ELF-1 (cell line): ENCODE data around the gene PLEKHD1.
"Not testable (repeated sequence)": the region's sequence is repeated elsewhere in the genome, so short reads cannot be mapped to it uniquely, and the experiment has no call there.

Experiments
- DNase-seq: peaks from one replicate; pipeline ENCODE4 v3.0.0-alpha.2; 2016; ENCODE audit warnings: low read depth, low spot score

Gene PLEKHD1

GRCh38 chr14:69484444-69485314 lies at the start of gene PLEKHD1:
PLEKHD1 (plus strand) TSS chr14:69484728; CDS start chr14:69484966, 238 bp downstream.
- peak; percentile 60 for DNase-seq

GRCh38 chr14:69439521-69440270 lies 44.8 kb upstream of the PLEKHD1 start:
- DNase-seq: peak; percentile 13

DNA sequence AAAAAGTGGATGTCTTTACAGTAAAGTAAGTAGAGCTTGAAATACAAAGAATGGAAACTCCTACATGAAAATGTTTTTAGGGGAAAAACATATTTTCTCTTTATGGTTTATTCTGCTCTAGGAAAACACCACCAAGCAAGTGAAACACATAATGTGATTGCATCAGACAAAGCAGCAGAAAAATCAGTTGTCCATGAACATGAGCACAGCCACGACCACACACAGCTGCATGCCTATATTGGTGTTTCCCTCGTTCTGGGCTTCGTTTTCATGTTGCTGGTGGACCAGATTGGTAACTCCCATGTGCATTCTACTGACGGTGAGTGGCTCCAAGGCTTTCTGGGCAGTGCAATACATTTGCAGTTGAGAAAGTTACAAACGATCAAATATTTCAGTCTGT lies 42.6 kb upstream of the PLEKHD1 start:
- DNase-seq: no peak

GRCh38 chr14:69443296-69443805 lies 41.2 kb upstream of the PLEKHD1 start:
- no peak for DNase-seq

DNA sequence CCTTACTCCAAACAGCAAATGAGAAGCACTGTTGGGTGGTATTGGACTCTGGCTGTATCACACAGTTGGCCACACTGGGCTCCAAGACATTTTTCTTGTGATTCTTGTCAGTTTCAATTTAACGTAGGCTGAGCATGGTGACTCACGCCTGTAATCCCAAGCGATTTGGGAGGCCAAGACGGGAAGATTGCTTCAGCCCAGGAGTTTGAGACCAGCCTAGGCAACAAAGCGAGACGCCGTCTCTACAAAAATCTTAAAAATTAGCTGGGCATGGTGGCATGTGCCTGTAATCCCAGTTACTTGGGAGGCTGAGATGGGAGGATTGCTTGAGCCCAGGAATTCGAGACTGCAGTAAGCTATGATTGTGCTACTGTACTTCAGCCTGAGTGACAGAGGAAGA lies 35.3 kb upstream of the PLEKHD1 start:
- DNase-seq: no peak

DNA sequence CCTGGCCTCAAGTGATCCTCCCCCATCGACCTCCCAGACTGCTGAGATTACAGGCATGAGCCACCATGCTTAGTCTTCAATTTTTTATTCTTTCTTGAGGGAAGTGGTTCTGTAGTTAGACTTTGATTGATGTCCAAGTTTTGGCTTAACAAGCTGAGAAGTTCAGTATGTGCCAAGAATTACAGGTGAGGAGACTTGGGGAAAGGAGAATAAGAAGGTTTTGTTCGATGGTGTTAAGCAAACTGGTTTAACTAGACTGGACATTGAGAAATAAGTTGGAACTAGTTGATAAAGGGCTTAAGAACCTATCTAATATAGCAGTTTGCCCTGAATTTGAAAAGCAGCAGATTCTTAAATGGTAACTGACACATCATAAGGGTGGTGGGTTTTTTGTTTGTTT lies 32.6 kb upstream of the PLEKHD1 start:
- no peak for DNase-seq

DNA sequence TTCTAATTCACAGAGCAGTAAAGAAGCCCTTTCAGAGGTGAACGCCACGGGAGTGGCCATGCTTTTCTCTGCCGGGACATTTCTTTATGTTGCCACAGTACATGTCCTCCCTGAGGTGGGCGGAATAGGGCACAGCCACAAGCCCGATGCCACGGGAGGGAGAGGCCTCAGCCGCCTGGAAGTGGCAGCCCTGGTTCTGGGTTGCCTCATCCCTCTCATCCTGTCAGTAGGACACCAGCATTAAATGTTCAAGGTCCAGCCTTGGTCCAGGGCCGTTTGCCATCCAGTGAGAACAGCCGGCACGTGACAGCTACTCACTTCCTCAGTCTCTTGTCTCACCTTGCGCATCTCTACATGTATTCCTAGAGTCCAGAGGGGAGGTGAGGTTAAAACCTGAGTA lies 26.2 kb upstream of the PLEKHD1 start:
- no peak for DNase-seq

GRCh38 chr14:69459122-69459521 lies 25.4 kb upstream of the PLEKHD1 start:
- no peak for DNase-seq

DNA sequence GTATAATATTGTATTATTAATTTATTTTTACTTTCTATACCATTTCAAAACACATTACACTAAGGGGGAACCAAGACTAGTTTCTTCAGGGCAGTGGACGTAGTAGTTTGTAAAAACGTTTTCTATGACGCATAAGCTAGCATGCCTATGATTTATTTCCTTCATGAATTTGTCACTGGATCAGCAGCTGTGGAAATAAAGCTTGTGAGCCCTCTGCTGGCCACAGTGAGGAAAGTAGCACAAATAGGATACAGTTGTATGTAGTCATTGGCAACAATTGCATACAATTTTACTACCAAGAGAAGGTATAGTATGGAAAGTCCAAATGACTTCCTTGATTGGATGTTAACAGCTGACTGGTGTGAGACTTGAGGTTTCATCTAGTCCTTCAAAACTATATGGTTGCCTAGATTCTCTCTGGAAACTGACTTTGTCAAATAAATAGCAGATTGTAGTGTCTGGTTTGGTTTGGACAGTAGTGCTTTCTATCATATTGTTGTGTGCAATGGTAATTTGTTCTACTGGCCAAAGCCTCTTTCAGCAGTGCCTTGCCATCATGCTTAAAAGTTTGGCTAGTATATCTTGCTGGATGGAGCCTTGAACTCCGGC lies 24.3 kb upstream of the PLEKHD1 start:
- DNase-seq: no peak

GRCh38 chr14:69464379-69464778 lies 20.1 kb upstream of the PLEKHD1 start:
- no peak for DNase-seq

GRCh38 chr14:69464829-69465228 lies 19.7 kb upstream of the PLEKHD1 start:
- peak; percentile 50 for DNase-seq

DNA sequence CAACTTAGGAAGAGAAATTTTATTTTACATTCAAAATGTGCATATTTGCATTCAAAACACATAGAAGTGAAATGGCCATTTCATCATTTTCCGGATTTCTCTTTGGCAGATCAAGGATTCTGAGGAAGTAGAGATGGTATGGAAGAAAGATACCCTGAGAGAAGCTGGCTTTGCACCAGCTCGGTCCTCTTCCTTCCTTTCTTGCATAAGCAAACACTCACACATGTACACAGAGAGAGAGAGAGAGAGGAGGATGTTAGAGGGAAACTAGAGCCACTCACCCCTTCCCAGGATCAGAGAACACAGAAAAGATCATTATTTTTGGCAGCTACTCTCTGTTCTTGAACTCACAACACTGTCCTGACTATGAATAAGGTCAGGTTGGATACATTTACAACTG lies 15.6 kb upstream of the PLEKHD1 start:
- no peak for DNase-seq

DNA sequence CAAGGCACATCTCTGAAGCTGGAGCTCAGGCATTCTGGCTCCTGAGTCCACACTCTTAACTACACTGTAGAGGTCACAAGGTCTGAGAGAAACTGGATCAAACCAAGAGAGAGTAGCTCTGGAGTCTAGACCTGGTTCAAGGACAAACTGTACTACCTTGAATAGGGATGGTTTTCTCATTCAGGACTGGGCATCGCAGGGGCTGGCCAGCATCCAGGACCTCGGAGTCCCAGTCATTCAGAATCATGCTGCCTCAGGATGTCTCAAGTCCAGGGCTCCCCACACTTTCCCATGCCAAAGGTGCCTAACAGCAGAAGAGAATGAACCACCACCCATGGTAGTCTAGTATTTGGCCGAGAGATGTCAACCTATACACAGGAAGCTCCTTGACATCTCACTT lies 13.1 kb upstream of the PLEKHD1 start:
- DNase-seq: no peak

DNA sequence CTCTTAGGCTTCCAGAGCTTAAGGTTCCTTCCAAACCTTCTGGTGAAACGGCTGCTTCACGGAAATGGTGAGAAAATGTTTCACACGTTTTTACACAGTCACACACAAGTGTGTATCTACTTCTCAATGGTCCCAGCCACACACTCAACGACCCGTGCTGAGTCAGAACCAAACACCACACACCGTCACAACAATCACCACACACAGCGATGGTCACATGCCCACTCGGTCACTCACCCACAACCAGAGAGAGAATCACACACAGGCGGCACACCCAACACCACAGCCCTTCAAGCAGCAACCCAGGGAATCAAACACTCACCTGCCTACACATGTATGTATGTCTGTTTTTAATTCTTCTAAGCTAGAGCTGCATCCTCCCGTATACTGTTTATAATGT lies 12.6 kb upstream of the PLEKHD1 start:
- no peak for DNase-seq

DNA sequence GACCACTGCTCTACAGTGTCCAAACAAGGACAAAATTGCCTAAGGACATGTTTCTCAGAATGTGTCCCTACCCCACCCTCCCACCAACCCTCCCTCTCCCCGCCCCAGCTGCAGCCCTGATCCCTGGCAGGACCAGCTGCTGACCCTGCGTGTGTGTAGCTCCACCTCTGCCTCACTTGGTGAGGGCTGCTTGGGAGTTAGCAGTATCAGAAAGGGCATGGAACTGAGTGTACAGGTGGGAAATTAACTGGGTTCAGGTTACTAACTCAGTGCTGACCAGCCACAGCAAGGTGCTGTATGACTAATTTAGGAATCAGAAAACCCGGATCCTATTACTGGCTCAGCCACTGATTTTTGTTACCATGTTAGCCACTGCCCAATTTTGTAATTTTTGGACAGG lies 11.3 kb upstream of the PLEKHD1 start:
- no peak for DNase-seq

DNA sequence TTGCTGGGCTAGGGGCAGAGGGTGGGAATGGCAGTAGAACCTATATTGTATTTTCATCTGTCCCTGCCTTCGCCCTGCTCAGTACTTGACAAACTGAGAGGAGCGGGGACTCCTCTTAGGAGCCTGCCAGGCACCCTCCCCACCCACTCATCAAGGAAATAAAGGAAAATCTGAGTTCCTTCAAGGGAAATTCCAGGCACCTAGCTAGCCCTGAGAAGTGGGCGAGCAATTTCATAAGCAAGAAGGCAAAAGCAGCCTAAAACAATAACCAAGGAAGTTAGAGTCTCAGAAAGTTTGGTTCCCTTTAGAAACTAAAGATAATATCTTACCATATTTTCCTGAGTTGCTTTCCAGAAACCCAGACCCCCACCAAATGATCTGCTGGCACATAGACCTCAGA lies 10.6 kb upstream of the PLEKHD1 start:
- DNase-seq: no peak

- no peak for DNase-seq
Observed at GRCh38 chr14:69475194-69475818, 9.2 kb upstream of the PLEKHD1 start.

- not testable (repeated sequence) for DNase-seq
Observed at GRCh38 chr14:69476824-69477450, 7.6 kb upstream of the PLEKHD1 start.

DNA sequence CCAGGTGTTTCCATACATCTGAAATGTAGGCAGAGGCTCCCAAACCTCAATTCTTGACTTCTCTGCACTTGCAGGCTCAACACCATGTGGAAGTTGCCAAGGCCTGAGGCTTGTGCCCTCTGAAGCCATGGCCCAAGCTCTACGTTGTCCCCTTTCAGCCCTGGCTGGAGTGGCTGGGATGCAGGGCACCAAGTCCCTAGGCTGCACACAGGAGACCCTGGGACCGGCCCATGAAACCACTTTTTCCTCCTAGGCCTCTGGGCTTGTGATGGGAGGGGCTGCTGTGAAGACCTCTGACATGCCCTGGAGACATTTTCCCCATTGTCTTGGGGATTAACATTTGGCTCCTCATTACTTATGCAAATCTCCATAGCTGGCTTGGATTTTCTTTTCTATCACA lies 6.5 kb upstream of the PLEKHD1 start:
- DNase-seq: not testable (repeated sequence)

DNA sequence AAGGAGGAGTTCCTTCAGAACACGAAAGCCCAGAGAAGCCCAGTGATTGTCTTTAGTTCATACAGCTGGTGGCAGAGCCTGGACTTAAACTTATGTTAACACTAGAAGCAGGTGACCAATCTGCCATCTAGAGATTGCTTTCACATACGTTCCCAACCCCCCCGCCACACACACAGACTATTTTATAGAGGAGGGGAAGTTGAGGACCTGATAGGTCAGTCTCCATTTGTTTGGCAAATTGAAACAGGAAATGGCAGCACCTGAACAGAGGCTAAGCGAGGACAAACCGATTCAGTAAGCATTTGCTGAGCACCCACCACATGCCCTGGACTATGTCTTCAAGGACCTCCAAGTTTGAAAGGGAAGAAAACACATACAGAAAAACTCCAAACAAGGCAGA lies 4.8 kb upstream of the PLEKHD1 start:
- DNase-seq: no peak

DNA sequence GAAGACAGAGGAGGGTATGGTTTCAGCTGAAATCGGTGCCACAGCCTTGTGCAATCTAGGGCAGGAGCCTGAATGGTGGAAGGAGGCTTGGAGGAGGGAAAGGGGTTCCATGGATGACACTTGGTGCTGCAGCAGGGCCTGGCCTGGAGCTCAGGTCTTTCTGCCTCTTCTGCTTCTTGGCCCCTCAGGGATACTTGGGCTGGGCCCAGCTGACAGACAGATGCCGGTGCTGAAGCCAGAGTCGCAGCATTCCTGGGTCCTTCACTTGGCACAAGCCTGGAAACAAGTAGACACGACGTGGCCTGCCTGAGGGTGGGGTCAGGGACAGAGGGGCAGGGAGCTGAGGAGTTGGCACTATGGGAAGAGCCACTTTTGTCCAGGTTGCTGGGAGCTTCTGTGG lies 4.4 kb upstream of the PLEKHD1 start:
- DNase-seq: no peak
